Bronchial epithelial cell (primary cell): ENCODE results near the gene GRIP1. TPM values are rescaled to one million over a fixed set of nuclear protein-coding genes. Genes with fewer than 3 reads are reported as not detected.
A peak's percentile ranks its signal among the peaks of the same experiment; 100 is the strongest.

Experiments used
- DNase-seq: peaks from one replicate; pipeline ENCODE4 v3.0.0-alpha.2; 2010; ENCODE audit warnings: low read depth
- FAIRE-seq: peaks from 2 replicates; lab custom pipeline; 2011; peaks lifted over from hg19 to GRCh38; lab: Jason Lieb, UNC
- H3K27me3 ChIP-seq: 2 replicates; pipeline ENCODE4 v1.5.1; 2011; ENCODE audit warnings: low read length; ENCODE audit not compliant: control insufficient read depth, insufficient read depth
- H3K36me3 ChIP-seq: 2 replicates; pipeline ENCODE4 v1.5.1; 2011; ENCODE audit warnings: low read length; ENCODE audit not compliant: control insufficient read depth, insufficient read depth
- H3K4me3 ChIP-seq: 2 replicates; pipeline ENCODE4 v1.5.1; 2011; ENCODE audit warnings: mild to moderate bottlenecking, low read depth, low read length, control low read depth
- CTCF ChIP-seq: IDR thresholded peaks from 2 replicates; pipeline ENCODE4 v1.5.1; 2011; ENCODE audit warnings: mild to moderate bottlenecking, moderate library complexity, low read length, control low read depth, inconsistent platforms; ENCODE audit not compliant: insufficient read depth, severe bottlenecking
- total RNA-seq: library from RNA; depleted of rRNA; stranded (reverse); fragments of >200 nt; gene quantifications from 2 replicates; pipeline ENCODE4 v1.2.1, GENCODE V29; 2014

The GRIP1 gene
- total RNA-seq, 1 donor from 2014 or later: 3.9 TPM

DNA sequence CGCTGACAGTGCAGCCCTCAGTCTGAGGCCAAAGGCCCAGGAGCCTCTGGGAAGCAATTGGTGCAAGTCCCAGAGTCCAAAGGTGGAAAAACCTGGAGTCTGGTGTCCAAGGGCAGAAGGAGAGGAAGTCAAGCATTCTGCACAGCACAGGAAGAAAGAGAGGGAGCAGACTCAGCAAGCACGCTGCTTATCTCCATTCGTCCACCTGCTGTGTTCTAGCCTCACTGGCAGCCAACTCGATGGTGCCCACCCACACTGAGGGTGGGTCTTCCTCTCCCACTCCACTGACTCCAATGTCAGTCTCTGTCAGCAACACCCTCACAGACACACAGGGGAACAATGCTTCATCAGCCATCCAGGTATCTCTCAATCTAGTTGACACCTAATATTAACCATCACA, 337.8 kb downstream of the GRIP1 start:
- no peak for TF ChIP-seq CTCF
- Histone ChIP-seq H3K36me3 (no peaks in the 10 kb centered on the region), H3K27me3 (no peaks in the 10 kb centered on the region), H3K4me3 (no peak overlapping the region)
- FAIRE-seq (peak; percentile 94), DNase-seq (no peak)

DNA sequence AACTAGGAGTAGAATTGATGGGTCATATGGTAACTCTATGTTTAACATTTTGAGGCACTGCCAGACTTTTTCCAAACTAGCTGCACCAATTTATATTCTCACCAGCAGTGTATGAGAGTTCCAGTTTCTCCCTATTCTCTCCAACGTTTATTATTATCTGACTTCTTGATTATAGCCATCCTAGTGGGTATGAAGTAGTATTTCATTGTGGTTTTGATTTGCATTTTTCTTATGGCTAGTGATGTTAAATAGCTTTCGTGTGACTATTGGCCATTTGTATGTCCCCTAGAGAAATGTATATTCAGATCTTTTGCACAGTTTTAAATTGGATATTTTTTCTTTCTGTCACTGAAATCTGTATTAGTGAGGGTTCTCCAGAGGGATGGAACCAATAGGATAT, 338.7 kb downstream of the GRIP1 start:
- FAIRE-seq (no peak), DNase-seq (no peak)
- Histone ChIP-seq H3K36me3 (no peaks in the 10 kb centered on the region), H3K4me3 (no peak overlapping the region), H3K27me3 (no peaks in the 10 kb centered on the region)
- no peak for TF ChIP-seq CTCF

DNA sequence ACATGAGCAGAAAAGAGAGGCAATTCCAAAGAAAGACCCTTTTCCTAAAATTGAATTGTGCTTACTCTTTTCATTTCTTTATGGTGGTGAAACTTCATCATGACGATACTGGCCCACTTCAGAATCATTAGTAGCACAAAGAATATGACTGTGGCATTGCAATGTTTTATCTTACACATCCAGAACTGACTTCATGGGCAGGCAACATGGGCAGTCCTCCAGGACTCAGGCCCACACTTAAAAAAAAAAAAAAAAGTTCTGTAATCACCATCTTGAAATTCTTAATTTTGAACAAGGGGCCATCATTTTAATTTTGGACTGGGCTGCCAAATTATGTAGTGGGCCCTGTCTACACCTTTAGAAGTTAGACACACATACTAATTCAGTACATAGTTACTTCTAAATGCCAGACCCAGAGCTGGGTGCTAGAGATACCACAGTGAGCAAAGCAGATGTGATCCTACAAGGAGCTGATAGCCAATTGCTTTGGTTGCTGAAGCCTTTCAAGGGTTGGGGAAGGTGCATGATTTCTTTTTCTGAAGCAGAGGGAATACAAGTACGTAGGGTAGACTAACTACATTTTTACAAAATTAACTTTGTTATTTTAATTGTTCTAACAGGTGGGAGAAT, 341.4 kb downstream of the GRIP1 start:
- H3K27me3 ChIP-seq: no peaks in the 10 kb centered on the region
- no peak for DNase-seq
- no peak for TF ChIP-seq CTCF
- no peaks in the 10 kb centered on the region for H3K36me3 ChIP-seq
- H3K4me3 ChIP-seq: no peak overlapping the region
- no peak for FAIRE-seq

GRCh38 chr12:66335746-66336145, 343.1 kb downstream of the GRIP1 start:
- peaks cover 2% of the 10 kb centered on the region for H3K36me3 ChIP-seq
- no peaks in the 10 kb centered on the region for H3K27me3 ChIP-seq
- no peak for DNase-seq
- TF ChIP-seq CTCF: no peak
- H3K4me3 ChIP-seq: no peak overlapping the region
- FAIRE-seq: no peak

DNA sequence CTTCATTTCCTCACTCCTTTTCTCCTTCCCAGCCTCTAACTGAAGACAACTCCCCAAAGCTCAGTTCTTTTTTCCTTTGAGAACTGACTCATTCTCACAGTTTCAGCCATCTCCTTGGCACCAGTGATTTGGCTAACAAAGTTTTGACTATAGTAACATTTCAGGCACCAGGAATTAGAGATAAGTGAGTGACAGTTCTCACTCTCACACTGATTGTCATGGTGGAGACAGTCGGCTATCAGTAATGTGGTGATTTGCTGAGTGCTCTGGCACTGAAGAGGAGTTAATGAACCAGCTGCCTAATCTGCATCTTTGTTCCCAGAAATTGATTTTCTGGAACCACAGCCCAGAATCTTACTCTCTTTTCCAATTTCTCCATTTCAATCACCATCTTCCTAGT, 347.1 kb downstream of the GRIP1 start:
- no peak for DNase-seq
- Histone ChIP-seq H3K27me3 (no peaks in the 10 kb centered on the region), H3K4me3 (no peak overlapping the region), H3K36me3 (peaks cover 2% of the 10 kb centered on the region)
- TF ChIP-seq CTCF: no peak
- no peak for FAIRE-seq

GRCh38 chr12:66331016-66331415, 347.9 kb downstream of the GRIP1 start:
- Histone ChIP-seq H3K4me3 (no peak overlapping the region), H3K36me3 (peaks cover 2% of the 10 kb centered on the region), H3K27me3 (no peaks in the 10 kb centered on the region)
- FAIRE-seq (no peak), DNase-seq (no peak)
- no peak for TF ChIP-seq CTCF
